ENCODE results near the gene KANSL1L. TPM values are rescaled to one million over a fixed set of nuclear protein-coding genes. Genes with fewer than 3 reads are reported as not detected.

Gene KANSL1L
- total RNA-seq, 1 donor from 2014 or later: 18.3 TPM

GRCh38 chr2:210034087-210034683 is 137.0 kb downstream of the KANSL1L start:
- no peak overlapping the region for H3K27ac Mint-ChIP-seq (ENCODE audit: unreplicated experiment)
- no peak for TF ChIP-seq CTCF (conservative IDR thresholded peaks at IDR 0.05)
- H3K9me3 Mint-ChIP-seq: peaks cover 6% of the 10 kb centered on the region
- H3K27me3 Mint-ChIP-seq (ENCODE audit: low read depth): no peaks in the 10 kb centered on the region
- no peaks in the 10 kb centered on the region for H3K4me1 Mint-ChIP-seq
- no peak for DNase-seq (ENCODE audit: low read depth, low spot score)
- peaks cover 13% of the 10 kb centered on the region for H3K36me3 Mint-ChIP-seq (ENCODE audit: low read depth)
- H3K4me3 Mint-ChIP-seq: no peak overlapping the region

GRCh38 chr2:210028178-210028577 is 143.0 kb downstream of the KANSL1L start:
- Mint-ChIP-seq H3K9me3 (peaks cover 6% of the 10 kb centered on the region), H3K4me3 (no peak overlapping the region), H3K27me3 (ENCODE audit: low read depth) (no peaks in the 10 kb centered on the region), H3K27ac (ENCODE audit: unreplicated experiment) (no peak overlapping the region), H3K36me3 (ENCODE audit: low read depth) (peaks cover 21% of the 10 kb centered on the region), H3K4me1 (no peaks in the 10 kb centered on the region)
- DNase-seq (ENCODE audit: low read depth, low spot score): no peak
- TF ChIP-seq CTCF (conservative IDR thresholded peaks at IDR 0.05): no peak

GRCh38 chr2:210027608-210028007 is 143.6 kb downstream of the KANSL1L start:
- no peaks in the 10 kb centered on the region for H3K27me3 Mint-ChIP-seq (ENCODE audit: low read depth)
- H3K4me3 Mint-ChIP-seq: no peak overlapping the region
- DNase-seq (ENCODE audit: low read depth, low spot score): no peak
- TF ChIP-seq CTCF (conservative IDR thresholded peaks at IDR 0.05): no peak
- peaks cover under 1% of the 10 kb centered on the region for H3K9me3 Mint-ChIP-seq
- H3K36me3 Mint-ChIP-seq (ENCODE audit: low read depth): peaks cover 18% of the 10 kb centered on the region
- H3K4me1 Mint-ChIP-seq: no peaks in the 10 kb centered on the region
- H3K27ac Mint-ChIP-seq (ENCODE audit: unreplicated experiment): no peak overlapping the region

- no peaks in the 10 kb centered on the region for H3K9me3 Mint-ChIP-seq
- H3K27ac Mint-ChIP-seq (ENCODE audit: unreplicated experiment): no peak overlapping the region
- DNase-seq (ENCODE audit: low read depth, low spot score): no peak
- no peak overlapping the region for H3K4me3 Mint-ChIP-seq
- no peaks in the 10 kb centered on the region for H3K27me3 Mint-ChIP-seq (ENCODE audit: low read depth)
- H3K4me1 Mint-ChIP-seq: no peaks in the 10 kb centered on the region
- H3K36me3 Mint-ChIP-seq (ENCODE audit: low read depth): peaks cover 18% of the 10 kb centered on the region
- TF ChIP-seq CTCF (conservative IDR thresholded peaks at IDR 0.05): no peak
Observed at GRCh38 chr2:210022824-210023223, 148.4 kb downstream of the KANSL1L start.

- DNase-seq (ENCODE audit: low read depth, low spot score): no peak
- Mint-ChIP-seq H3K4me3 (no peak overlapping the region), H3K27me3 (ENCODE audit: low read depth) (no peaks in the 10 kb centered on the region), H3K27ac (ENCODE audit: unreplicated experiment) (no peak overlapping the region), H3K36me3 (ENCODE audit: low read depth) (peaks cover 8% of the 10 kb centered on the region), H3K4me1 (no peaks in the 10 kb centered on the region), H3K9me3 (no peaks in the 10 kb centered on the region)
- no peak for TF ChIP-seq CTCF (conservative IDR thresholded peaks at IDR 0.05)
Observed at GRCh38 chr2:210020138-210020537, 151.1 kb downstream of the KANSL1L start.

Data from neural crest cell (in vitro differentiated cells).